ENCODE data around the gene CLRN1.

CLRN1 gene

GRCh38 chr3:150890295-150890694 is 82.2 kb downstream of the CLRN1 start:
- DNase-seq (ENCODE audit: low read depth, low spot score) = no peak
- Histone ChIP-seq H3K4me1 (ENCODE audit: insufficient read depth, insufficient read length) (no peaks in the 10 kb centered on the region), H3K27me3 (ENCODE audit: insufficient read depth, insufficient read length) (no peaks in the 10 kb centered on the region), H3K9ac (ENCODE audit: insufficient read length, low read depth) (no peak overlapping the region), H3K9me3 (ENCODE audit: insufficient read depth, low read length) (0 out of 2 replicates have a peak, but pooled peaks cover 5% of the 10 kb centered on the region), H3K4me3 (ENCODE audit: insufficient read length, low read depth) (no peak overlapping the region), H3K36me3 (ENCODE audit: insufficient read depth, insufficient read length, low read length) (no peaks in the 10 kb centered on the region)
- TF ChIP-seq SUZ12 (IDR thresholded peaks at IDR 0.05; ENCODE audit: extremely low read depth, insufficient read depth, insufficient read length) (no peak), ZNF274 (IDR thresholded peaks at IDR 0.05; ENCODE audit: low read depth, low read length) (no peak), YY1 (IDR thresholded peaks at IDR 0.05; ENCODE audit: insufficient read depth, insufficient read length) (no peak)

DNA sequence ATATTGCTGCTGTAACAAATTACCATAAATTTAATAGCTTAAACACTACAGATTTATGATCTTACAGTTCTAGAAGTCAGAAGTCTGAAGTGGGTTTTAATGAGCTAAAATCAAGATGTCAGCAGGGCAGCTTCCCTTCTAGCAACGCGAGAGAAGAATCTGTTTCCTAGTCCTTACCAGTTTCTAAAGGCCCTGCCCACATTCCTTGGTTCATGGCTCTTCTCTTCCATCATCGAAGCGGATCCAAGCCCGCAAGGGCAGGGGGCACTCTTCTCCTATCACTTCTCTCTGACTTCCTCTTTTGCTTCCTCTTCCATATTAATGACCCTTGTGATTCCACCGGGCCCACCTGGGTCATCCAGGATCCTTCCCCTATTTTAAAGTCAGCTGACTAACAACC is 83.4 kb downstream of the CLRN1 start:
- Histone ChIP-seq H3K36me3 (ENCODE audit: insufficient read depth, insufficient read length, low read length) (no peaks in the 10 kb centered on the region), H3K4me1 (ENCODE audit: insufficient read depth, insufficient read length) (no peaks in the 10 kb centered on the region), H3K9ac (ENCODE audit: insufficient read length, low read depth) (no peak overlapping the region), H3K9me3 (ENCODE audit: insufficient read depth, low read length) (0 out of 2 replicates have a peak, but pooled peaks cover 5% of the 10 kb centered on the region), H3K27me3 (ENCODE audit: insufficient read depth, insufficient read length) (no peaks in the 10 kb centered on the region), H3K4me3 (ENCODE audit: insufficient read length, low read depth) (no peak overlapping the region)
- no peak for TF ChIP-seq ZNF274 (IDR thresholded peaks at IDR 0.05; ENCODE audit: low read depth, low read length)
- no peak for DNase-seq (ENCODE audit: low read depth, low spot score)

GRCh38 chr3:150887031-150887430 is 85.5 kb downstream of the CLRN1 start:
- no peak for DNase-seq (ENCODE audit: low read depth, low spot score)
- H3K4me3 ChIP-seq (ENCODE audit: insufficient read length, low read depth) = no peak overlapping the region
- no peaks in the 10 kb centered on the region for H3K36me3 ChIP-seq (ENCODE audit: insufficient read depth, insufficient read length, low read length)
- H3K4me1 ChIP-seq (ENCODE audit: insufficient read depth, insufficient read length) = no peaks in the 10 kb centered on the region
- no peak for TF ChIP-seq SUZ12 (IDR thresholded peaks at IDR 0.05; ENCODE audit: extremely low read depth, insufficient read depth, insufficient read length)
- H3K9me3 ChIP-seq (ENCODE audit: insufficient read depth, low read length) = 0 out of 2 replicates have a peak, but pooled peaks cover 5% of the 10 kb centered on the region
- no peak overlapping the region for H3K9ac ChIP-seq (ENCODE audit: insufficient read length, low read depth)
- H3K27me3 ChIP-seq (ENCODE audit: insufficient read depth, insufficient read length) = no peaks in the 10 kb centered on the region

GRCh38 chr3:150885535-150885934 is 87.0 kb downstream of the CLRN1 start:
- no peak overlapping the region for H3K9ac ChIP-seq (ENCODE audit: insufficient read length, low read depth)
- no peaks in the 10 kb centered on the region for H3K27me3 ChIP-seq (ENCODE audit: insufficient read depth, insufficient read length)
- no peak for TF ChIP-seq YY1 (IDR thresholded peaks at IDR 0.05; ENCODE audit: insufficient read depth, insufficient read length)
- TF ChIP-seq SUZ12 (IDR thresholded peaks at IDR 0.05; ENCODE audit: extremely low read depth, insufficient read depth, insufficient read length) = no peak
- TF ChIP-seq ZNF274 (IDR thresholded peaks at IDR 0.05; ENCODE audit: low read depth, low read length) = no peak
- no peak overlapping the region for H3K4me3 ChIP-seq (ENCODE audit: insufficient read length, low read depth)
- no peaks in the 10 kb centered on the region for H3K4me1 ChIP-seq (ENCODE audit: insufficient read depth, insufficient read length)
- DNase-seq (ENCODE audit: low read depth, low spot score) = no peak
- no peaks in the 10 kb centered on the region for H3K36me3 ChIP-seq (ENCODE audit: insufficient read depth, insufficient read length, low read length)
- H3K9me3 ChIP-seq (ENCODE audit: insufficient read depth, low read length) = 0 out of 2 replicates have a peak, but pooled peaks cover 5% of the 10 kb centered on the region

DNA sequence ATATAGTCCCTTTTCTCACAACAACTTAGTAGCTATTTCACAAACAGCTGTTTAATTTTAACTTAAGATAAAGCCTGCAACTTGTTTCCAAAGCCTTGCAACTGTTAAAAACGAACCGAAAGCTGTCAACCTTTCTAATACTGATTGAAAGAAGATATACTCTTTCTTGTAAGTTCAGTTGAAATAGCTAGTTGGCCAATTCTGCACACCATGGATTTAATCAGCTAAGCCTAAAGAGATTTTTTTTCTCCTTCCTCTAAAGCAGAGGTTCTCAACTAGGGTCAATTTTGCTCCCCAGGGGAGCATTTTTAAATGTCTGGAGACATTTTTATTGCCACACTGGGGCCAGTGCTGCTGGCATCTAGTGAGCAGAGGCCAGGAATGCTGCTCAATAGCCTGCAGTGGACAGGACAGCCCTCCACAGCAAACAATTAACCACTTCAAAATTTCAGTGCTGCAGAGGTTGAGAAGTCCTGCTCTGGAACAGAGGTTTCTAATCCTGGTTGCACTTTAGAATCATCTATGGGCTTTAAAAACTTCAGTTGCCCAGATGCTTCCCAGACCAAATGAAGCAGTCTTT is 93.4 kb downstream of the CLRN1 start:
- H3K9me3 ChIP-seq (ENCODE audit: insufficient read depth, low read length) = no peaks in the 10 kb centered on the region
- no peaks in the 10 kb centered on the region for H3K4me1 ChIP-seq (ENCODE audit: insufficient read depth, insufficient read length)
- DNase-seq (ENCODE audit: low read depth, low spot score) = no peak
- TF ChIP-seq YY1 (IDR thresholded peaks at IDR 0.05; ENCODE audit: insufficient read depth, insufficient read length) = no peak
- no peak for TF ChIP-seq SUZ12 (IDR thresholded peaks at IDR 0.05; ENCODE audit: extremely low read depth, insufficient read depth, insufficient read length)
- no peak for TF ChIP-seq ZNF274 (IDR thresholded peaks at IDR 0.05; ENCODE audit: low read depth, low read length)
- no peak overlapping the region for H3K9ac ChIP-seq (ENCODE audit: insufficient read length, low read depth)
- H3K36me3 ChIP-seq (ENCODE audit: insufficient read depth, insufficient read length, low read length) = no peaks in the 10 kb centered on the region
- H3K27me3 ChIP-seq (ENCODE audit: insufficient read depth, insufficient read length) = no peaks in the 10 kb centered on the region
- H3K4me3 ChIP-seq (ENCODE audit: insufficient read length, low read depth) = no peak overlapping the region

DNA sequence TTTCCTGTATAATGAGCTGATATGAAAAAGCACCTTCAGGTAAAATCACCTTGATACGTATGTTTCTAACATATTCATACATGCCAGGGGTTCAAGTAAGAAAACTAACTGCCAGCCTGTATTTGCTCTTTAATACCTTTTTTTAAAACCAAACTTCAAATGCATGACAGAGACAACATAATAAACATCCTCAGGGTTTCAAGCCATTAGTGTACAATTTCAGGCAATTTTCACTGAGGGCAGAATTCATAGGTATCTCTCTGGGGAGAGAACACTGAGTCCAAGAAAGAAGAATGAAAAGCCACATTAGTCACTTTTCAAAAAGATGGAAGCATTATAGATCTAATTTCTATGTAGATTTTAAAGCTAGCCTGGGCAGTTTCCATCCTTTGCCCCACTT is 94.2 kb downstream of the CLRN1 start:
- H3K9ac ChIP-seq (ENCODE audit: insufficient read length, low read depth) = no peak overlapping the region
- TF ChIP-seq YY1 (IDR thresholded peaks at IDR 0.05; ENCODE audit: insufficient read depth, insufficient read length) (no peak), ZNF274 (IDR thresholded peaks at IDR 0.05; ENCODE audit: low read depth, low read length) (no peak), SUZ12 (IDR thresholded peaks at IDR 0.05; ENCODE audit: extremely low read depth, insufficient read depth, insufficient read length) (no peak)
- H3K27me3 ChIP-seq (ENCODE audit: insufficient read depth, insufficient read length) = no peaks in the 10 kb centered on the region
- no peak for DNase-seq (ENCODE audit: low read depth, low spot score)
- no peaks in the 10 kb centered on the region for H3K36me3 ChIP-seq (ENCODE audit: insufficient read depth, insufficient read length, low read length)
- H3K9me3 ChIP-seq (ENCODE audit: insufficient read depth, low read length) = no peaks in the 10 kb centered on the region
- no peak overlapping the region for H3K4me3 ChIP-seq (ENCODE audit: insufficient read length, low read depth)
- no peaks in the 10 kb centered on the region for H3K4me1 ChIP-seq (ENCODE audit: insufficient read depth, insufficient read length)

DNA sequence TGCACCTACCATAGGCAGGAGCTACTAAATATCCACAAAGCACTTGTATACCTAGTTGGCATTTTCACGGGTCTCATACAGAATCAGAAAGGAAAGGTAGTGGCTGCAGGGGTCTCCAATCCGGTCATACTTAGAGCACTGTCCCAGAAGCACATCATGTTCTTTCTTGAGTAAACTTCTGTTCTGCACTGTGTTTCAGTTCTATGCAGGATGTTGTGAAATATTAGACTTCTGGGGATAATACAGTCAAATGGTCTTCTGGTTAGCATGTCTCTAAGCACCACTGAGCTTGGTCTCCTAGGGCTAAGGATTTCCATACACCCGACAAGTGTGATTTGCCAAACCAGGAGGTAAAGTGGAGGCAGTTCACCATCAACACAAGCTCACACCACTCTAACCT is 95.2 kb downstream of the CLRN1 start:
- no peaks in the 10 kb centered on the region for H3K36me3 ChIP-seq (ENCODE audit: insufficient read depth, insufficient read length, low read length)
- no peaks in the 10 kb centered on the region for H3K4me1 ChIP-seq (ENCODE audit: insufficient read depth, insufficient read length)
- H3K9ac ChIP-seq (ENCODE audit: insufficient read length, low read depth) = no peak overlapping the region
- H3K27me3 ChIP-seq (ENCODE audit: insufficient read depth, insufficient read length) = no peaks in the 10 kb centered on the region
- DNase-seq (ENCODE audit: low read depth, low spot score) = no peak
- no peaks in the 10 kb centered on the region for H3K9me3 ChIP-seq (ENCODE audit: insufficient read depth, low read length)
- TF ChIP-seq SUZ12 (IDR thresholded peaks at IDR 0.05; ENCODE audit: extremely low read depth, insufficient read depth, insufficient read length) (no peak), YY1 (IDR thresholded peaks at IDR 0.05; ENCODE audit: insufficient read depth, insufficient read length) (no peak), ZNF274 (IDR thresholded peaks at IDR 0.05; ENCODE audit: low read depth, low read length) (no peak)
- no peak overlapping the region for H3K4me3 ChIP-seq (ENCODE audit: insufficient read length, low read depth)

Measured in NT2/D1 (cell line).